Ovary (tissue), 3 donors: Measurements from ENCODE around the gene CNGA2.

Source experiments
- POLR2A ChIP-seq: fragments of 450-650 bp; IDR thresholded peaks from one replicate; pipeline ENCODE4 v1.6.1; 2017; ENCODE audit warnings: antibody characterized with exemption, mild to moderate bottlenecking, moderate library complexity
- TF ChIP-seq, protein P1 (sequence below), 3 donors: fragments of 450-650 bp in 2 of 3; fragments of 200-600 bp in 1 of 3; IDR thresholded peaks; one replicate each; pipeline versions ENCODE4 v1.5.1 to v1.8.0; 2016 to 2022; ENCODE audit warnings: antibody characterized with exemption in 3 of 3, mild to moderate bottlenecking in 1 of 3
- donor health status: DM: no; HTN: no; CAD: no.

DNA sequence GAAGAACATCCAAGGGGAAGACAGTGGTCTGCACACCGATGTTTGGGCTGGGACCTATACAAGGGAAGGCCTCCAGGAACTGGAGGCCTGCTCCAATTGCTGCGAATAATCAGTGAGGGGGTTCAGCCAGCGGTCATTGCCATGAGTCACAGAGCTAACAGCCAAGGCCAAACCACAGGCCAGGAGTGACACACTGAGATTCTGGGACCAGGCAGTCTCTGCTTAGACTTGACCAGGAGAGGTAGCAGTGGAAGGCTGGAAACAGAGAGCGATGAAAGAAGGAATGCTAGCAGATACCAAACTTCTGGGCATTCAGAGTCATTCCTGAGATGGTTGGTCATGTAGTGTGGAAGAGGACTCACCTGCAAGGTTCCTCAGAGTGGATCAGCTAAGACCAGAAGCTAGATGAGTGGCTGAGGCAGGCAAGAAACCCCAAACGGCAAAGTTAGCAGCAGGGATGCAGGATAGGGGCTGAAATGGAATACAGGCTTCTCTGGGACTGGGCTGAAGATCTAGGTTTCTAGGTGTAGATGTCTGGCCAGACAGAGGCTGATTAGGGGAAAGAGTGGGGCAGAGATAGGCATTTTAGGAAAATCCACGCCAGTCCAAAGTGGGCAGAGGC, 54.7 kb downstream of the CNGA2 start:
- TF ChIP-seq, protein P1, sequence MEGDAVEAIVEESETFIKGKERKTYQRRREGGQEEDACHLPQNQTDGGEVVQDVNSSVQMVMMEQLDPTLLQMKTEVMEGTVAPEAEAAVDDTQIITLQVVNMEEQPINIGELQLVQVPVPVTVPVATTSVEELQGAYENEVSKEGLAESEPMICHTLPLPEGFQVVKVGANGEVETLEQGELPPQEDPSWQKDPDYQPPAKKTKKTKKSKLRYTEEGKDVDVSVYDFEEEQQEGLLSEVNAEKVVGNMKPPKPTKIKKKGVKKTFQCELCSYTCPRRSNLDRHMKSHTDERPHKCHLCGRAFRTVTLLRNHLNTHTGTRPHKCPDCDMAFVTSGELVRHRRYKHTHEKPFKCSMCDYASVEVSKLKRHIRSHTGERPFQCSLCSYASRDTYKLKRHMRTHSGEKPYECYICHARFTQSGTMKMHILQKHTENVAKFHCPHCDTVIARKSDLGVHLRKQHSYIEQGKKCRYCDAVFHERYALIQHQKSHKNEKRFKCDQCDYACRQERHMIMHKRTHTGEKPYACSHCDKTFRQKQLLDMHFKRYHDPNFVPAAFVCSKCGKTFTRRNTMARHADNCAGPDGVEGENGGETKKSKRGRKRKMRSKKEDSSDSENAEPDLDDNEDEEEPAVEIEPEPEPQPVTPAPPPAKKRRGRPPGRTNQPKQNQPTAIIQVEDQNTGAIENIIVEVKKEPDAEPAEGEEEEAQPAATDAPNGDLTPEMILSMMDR (IDR thresholded peaks at IDR 0.05): no peak
- no peak for TF ChIP-seq POLR2A
